Calu3 (cell line): ENCODE measurements around the gene ZNF777. TPM values are rescaled to one million over a fixed set of nuclear protein-coding genes. Genes with fewer than 3 reads are reported as not detected.

Experiments
- BruUV-seq: library from RNA; stranded (reverse); fragments of 400-500 nt; replicated peaks from 2 replicates; lab custom pipeline; 2021; lab: Mats Ljungman, UMichigan
- CTCF ChIA-PET: fragments of 300-600 bp; sonication (Branson Sonifier 250); formaldehyde crosslinking; loops from one replicate; lab custom pipeline; 2022; ENCODE audit warnings: antibody characterized with exemption; lab: Charles Lee
- DNase-seq: peaks from one replicate; pipeline ENCODE4 v3.0.0; 2022
- H3K27ac Mint-ChIP-seq: one replicate; pipeline ENCODE4 v1.8.0; 2022; ENCODE audit warnings: mixed read lengths; ENCODE audit not compliant: unreplicated experiment
- H3K27me3 Mint-ChIP-seq: one replicate; pipeline ENCODE4 v1.8.0; 2022; ENCODE audit warnings: mixed read lengths; ENCODE audit not compliant: unreplicated experiment
- H3K36me3 Mint-ChIP-seq: one replicate; pipeline ENCODE4 v1.8.0; 2022; ENCODE audit warnings: mild to moderate bottlenecking, moderate library complexity, mixed read lengths; ENCODE audit not compliant: insufficient read depth, unreplicated experiment
- H3K4me1 Mint-ChIP-seq: one replicate; pipeline ENCODE4 v1.8.0; 2022; ENCODE audit warnings: mild to moderate bottlenecking, low read depth, mixed read lengths; ENCODE audit not compliant: unreplicated experiment
- H3K4me3 Mint-ChIP-seq: one replicate; pipeline ENCODE4 v1.8.0; 2022; ENCODE audit warnings: mild to moderate bottlenecking, low read depth, moderate library complexity, mixed read lengths; ENCODE audit not compliant: unreplicated experiment
- H3K9me3 Mint-ChIP-seq: one replicate; pipeline ENCODE4 v1.8.0; 2022; ENCODE audit warnings: low read depth, mixed read lengths; ENCODE audit not compliant: unreplicated experiment
- CTCF ChIP-seq: fragments of 200-600 bp; IDR thresholded peaks from one replicate; pipeline ENCODE4 v1.8.0; 2022; ENCODE audit warnings: antibody characterized with exemption; ENCODE audit not compliant: unreplicated experiment
- intact Hi-C: fragments of 100-400 bp; cut with micrococcal nuclease; formaldehyde crosslinking; loops from one replicate; pipeline ENCODE4 v1.10.0; 2022; ENCODE audit not compliant: unreplicated experiment
- total RNA-seq: library from RNA; stranded (reverse); gene quantifications from 2 replicates; pipeline ENCODE4 v1.2.3, GENCODE V29; 2022

Gene ZNF777
- total RNA-seq, 1 experiment from 2014 or later, result 12.3 TPM

- Mint-ChIP-seq H3K9me3 (no peaks in the 10 kb centered on the region), H3K36me3 (peaks cover 16% of the 10 kb centered on the region), H3K4me1 (peaks cover 8% of the 10 kb centered on the region), H3K27ac (no peak overlapping the region), H3K27me3 (peaks cover 1% of the 10 kb centered on the region), H3K4me3 (peak overlapping the region; percentile 26)
- DNase-seq, result no peak
- intact Hi-C loops, result no loop called here
- BruUV-seq, result no TSS peak
- no peak for TF ChIP-seq CTCF
- CTCF ChIA-PET, result no interaction called here
These were observed 1.7 kb downstream of the ZNF777 start for GRCh38 chr7:149459201-149459539.

DNA sequence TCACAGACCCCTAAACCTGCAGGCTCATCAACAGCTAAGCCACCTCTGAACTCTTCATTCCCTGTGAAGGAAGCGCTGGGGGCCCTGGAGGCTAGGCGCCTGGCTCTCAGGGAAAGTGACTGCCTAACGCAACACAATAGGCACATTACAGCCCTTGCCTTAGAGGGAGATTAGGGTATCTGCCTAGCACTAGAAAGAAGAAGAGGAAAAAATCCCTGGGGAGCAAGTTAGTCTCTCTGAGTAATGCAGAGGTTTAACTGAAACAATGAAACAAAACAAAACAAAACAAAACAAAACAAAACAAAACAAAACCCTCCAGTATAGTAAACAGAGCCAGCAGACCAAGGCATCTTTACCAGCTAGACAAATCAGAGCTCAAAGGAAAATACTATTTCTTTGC lies 2.6 kb downstream of the ZNF777 start:
- peaks cover 8% of the 10 kb centered on the region for H3K4me1 Mint-ChIP-seq
- H3K4me3 Mint-ChIP-seq, result peak overlapping the region; percentile 26
- no peak overlapping the region for H3K27ac Mint-ChIP-seq
- H3K27me3 Mint-ChIP-seq, result no peaks in the 10 kb centered on the region
- H3K9me3 Mint-ChIP-seq, result no peaks in the 10 kb centered on the region
- intact Hi-C loops, result no loop called here
- no peak for TF ChIP-seq CTCF
- peaks cover 16% of the 10 kb centered on the region for H3K36me3 Mint-ChIP-seq
- DNase-seq, result no peak
- no TSS peak for BruUV-seq
- CTCF ChIA-PET, result no interaction called here

- CTCF ChIA-PET, result no interaction called here
- Mint-ChIP-seq H3K4me3 (no peak overlapping the region), H3K9me3 (no peaks in the 10 kb centered on the region), H3K4me1 (peaks cover 8% of the 10 kb centered on the region), H3K36me3 (peaks cover 16% of the 10 kb centered on the region), H3K27ac (no peak overlapping the region), H3K27me3 (no peaks in the 10 kb centered on the region)
- DNase-seq, result no peak
- intact Hi-C loops, result no loop called here
- TF ChIP-seq CTCF, result no peak
- no TSS peak for BruUV-seq
These were observed 3.1 kb downstream of the ZNF777 start for GRCh38 chr7:149457766-149458165.

DNA sequence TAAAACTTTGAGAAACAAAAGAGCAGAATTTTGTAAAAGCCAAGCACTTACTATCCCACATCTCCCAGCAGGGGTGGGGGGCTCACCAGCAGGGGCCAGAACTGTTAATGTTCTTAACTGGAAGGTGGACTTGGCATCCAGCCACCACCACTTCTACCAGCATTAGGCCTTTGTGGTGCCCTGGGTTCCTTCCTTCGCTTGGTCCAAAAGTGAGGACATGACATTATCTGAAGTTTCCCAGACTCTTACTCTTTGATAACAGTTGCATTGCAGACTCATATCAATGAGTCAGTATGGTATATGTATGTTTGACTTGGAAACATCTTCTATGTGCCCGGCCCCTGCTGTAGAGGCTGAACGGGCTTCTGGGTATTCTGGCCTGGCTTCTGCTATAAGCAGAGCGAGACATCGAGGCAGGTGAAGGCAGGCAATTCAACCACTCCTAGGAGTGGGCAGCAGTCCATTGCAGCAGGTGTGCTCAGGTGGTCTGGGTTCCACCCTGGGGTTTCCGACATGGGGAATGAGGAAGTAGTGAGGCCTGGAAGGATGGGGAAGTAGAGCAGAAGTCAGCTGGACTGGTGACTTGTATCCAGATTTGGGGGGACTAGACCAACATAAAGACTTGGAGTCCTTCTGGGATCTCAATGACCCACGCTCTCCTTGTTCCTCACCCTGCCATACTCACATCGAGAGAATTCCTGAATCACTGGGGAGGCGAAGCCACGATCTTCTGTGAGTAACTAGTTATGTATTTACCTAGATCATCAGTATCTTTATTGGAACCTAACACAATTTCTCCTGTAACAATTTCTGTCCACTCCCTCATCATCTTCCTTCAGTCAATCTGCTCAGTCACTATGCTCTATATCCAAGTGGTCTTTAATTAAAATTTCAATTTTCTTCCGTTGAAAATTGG lies 4.1 kb downstream of the ZNF777 start:
- CTCF ChIA-PET, result no interaction called here
- BruUV-seq, result no TSS peak
- peaks cover 8% of the 10 kb centered on the region for H3K4me1 Mint-ChIP-seq
- no peak for TF ChIP-seq CTCF
- no peaks in the 10 kb centered on the region for H3K9me3 Mint-ChIP-seq
- no peak for DNase-seq
- H3K36me3 Mint-ChIP-seq, result peaks cover 16% of the 10 kb centered on the region
- H3K27me3 Mint-ChIP-seq, result no peaks in the 10 kb centered on the region
- intact Hi-C loops, result no loop called here
- no peak overlapping the region for H3K4me3 Mint-ChIP-seq
- H3K27ac Mint-ChIP-seq, result no peak overlapping the region
